Endodermal cell (in vitro differentiated cells): ENCODE data around the gene JARID2. TPM values are rescaled to one million over a fixed set of nuclear protein-coding genes. Genes with fewer than 3 reads are reported as not detected.

Experiments used
- DNase-seq: peaks from one replicate; pipeline ENCODE4 v3.0.0-alpha.2; 2017
- H3K27ac ChIP-seq: 2 replicates; pipeline ENCODE4 v1.5.1; 2013; ENCODE audit warnings: mild to moderate bottlenecking, low read depth, low read length, moderate library complexity
- H3K27me3 ChIP-seq: 2 replicates; pipeline ENCODE4 v1.6.1; 2013; ENCODE audit warnings: mild to moderate bottlenecking, low read length, moderate library complexity; ENCODE audit not compliant: insufficient read depth, control insufficient read depth, poor library complexity, severe bottlenecking
- H3K36me3 ChIP-seq: 2 replicates; pipeline ENCODE4 v1.7.0; 2013; ENCODE audit warnings: mild to moderate bottlenecking, low read length, moderate library complexity; ENCODE audit not compliant: control insufficient read depth, insufficient read depth
- H3K4me1 ChIP-seq: one replicate; pipeline ENCODE4 v1.7.0; 2013; ENCODE audit warnings: low read length; ENCODE audit not compliant: control insufficient read depth, insufficient read depth
- H3K4me3 ChIP-seq: 2 replicates; pipeline ENCODE4 v1.5.1; 2013; ENCODE audit warnings: mild to moderate bottlenecking, low read length, moderate library complexity
- H3K9ac ChIP-seq: 2 replicates; pipeline ENCODE4 v1.6.1; 2013; ENCODE audit warnings: mild to moderate bottlenecking, low read length, moderate library complexity; ENCODE audit not compliant: poor library complexity, severe bottlenecking; ENCODE audit errors: extremely low read depth
- H3K9me3 ChIP-seq: 2 replicates; pipeline ENCODE4 v1.6.1; 2013; ENCODE audit warnings: mild to moderate bottlenecking, low read length, moderate library complexity; ENCODE audit not compliant: control insufficient read depth
- H3K27ac Mint-ChIP-seq: 2 replicates; pipeline ENCODE4 v1.8.0; 2020; ENCODE audit warnings: mixed read lengths
- H3K27me3 Mint-ChIP-seq: 2 replicates; pipeline ENCODE4 v1.8.0; 2021; ENCODE audit warnings: mild to moderate bottlenecking, mixed read lengths; ENCODE audit not compliant: insufficient read depth
- H3K36me3 Mint-ChIP-seq: 2 replicates; pipeline ENCODE4 v1.8.0; 2020; ENCODE audit warnings: low read depth, mixed read lengths
- H3K4me1 Mint-ChIP-seq: 2 replicates; pipeline ENCODE4 v1.8.0; 2020; ENCODE audit warnings: mixed read lengths
- H3K4me3 Mint-ChIP-seq: 2 replicates; pipeline ENCODE4 v1.8.0; 2020; ENCODE audit warnings: mild to moderate bottlenecking, moderate library complexity, mixed read lengths
- H3K9me3 Mint-ChIP-seq: 2 replicates; pipeline ENCODE4 v1.8.0; 2020; ENCODE audit warnings: mild to moderate bottlenecking, mixed read lengths
- WGBS, 2 experiments: methylation state at CpG; one replicate each; pipeline versions ENCODE4 v1.1.5 to v1.1.7; 2013; ENCODE audit warnings: missing lambda C conversion rate in 2 of 2, mixed read lengths in 1 of 2; ENCODE audit not compliant: insufficient coverage in 1 of 2, insufficient read length in 1 of 2; 5-methylcytosine and 5-hydroxymethylcytosine counted together
- total RNA-seq, 2 donors: library from RNA; stranded (reverse); fragmentation: NEBNext Ultra II Directional in 1 of 2; extraction: Animal tissue kit (Norgen Biotek cat#: 25700) in 1 of 2; gene quantifications; 2 replicates in 1 of 2; 3 replicates in 1 of 2; pipeline ENCODE4 v1.2.1, GENCODE V29; 2021
- TF ChIP-seq, protein P1 (sequence below): fragments of 200-600 bp; sonication (generic); conservative IDR thresholded peaks from 2 replicates; pipeline ENCODE4 v1.5.0; 2021; ENCODE audit warnings: antibody characterized with exemption, mild to moderate bottlenecking

JARID2 gene
- total RNA-seq, 2 donors from 2014 or later = 42.5 to 77.0 TPM

DNA sequence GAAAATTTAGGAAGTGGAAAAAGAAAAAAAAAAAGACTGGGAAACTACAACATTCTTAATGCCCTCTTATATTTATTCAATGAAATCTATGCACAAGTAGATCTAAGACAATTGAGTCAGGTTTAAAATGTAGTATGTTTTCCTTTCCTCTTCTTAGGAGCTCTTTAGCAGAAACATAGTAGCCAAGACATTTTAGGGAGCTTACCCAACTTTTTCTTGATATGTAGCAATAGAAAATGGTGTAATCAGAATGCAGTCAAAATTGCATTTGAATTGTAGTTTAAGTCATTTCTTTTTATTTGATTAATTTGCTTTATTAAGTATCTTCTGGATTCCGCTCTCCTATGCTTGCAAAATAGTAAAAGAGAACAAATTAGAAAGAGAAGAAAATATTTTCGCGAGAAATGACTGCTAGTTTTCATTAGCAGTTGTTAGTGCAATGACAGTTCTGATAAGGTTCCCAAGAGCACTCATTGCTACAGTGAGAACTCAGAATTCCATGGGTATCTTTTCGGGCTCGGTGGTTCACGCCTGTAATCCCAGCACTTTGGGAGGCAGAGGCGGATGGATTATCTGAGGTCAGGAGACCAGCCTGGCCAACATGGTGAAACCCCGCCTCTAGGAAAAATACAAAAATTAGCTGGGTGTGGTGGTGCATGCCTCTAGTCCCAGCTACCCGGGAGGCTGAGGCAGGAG is 52.2 kb downstream of the JARID2 start:
- H3K27ac ChIP-seq = no peak overlapping the region
- H3K9me3 Mint-ChIP-seq = no peaks in the 10 kb centered on the region
- TF ChIP-seq, protein P1, sequence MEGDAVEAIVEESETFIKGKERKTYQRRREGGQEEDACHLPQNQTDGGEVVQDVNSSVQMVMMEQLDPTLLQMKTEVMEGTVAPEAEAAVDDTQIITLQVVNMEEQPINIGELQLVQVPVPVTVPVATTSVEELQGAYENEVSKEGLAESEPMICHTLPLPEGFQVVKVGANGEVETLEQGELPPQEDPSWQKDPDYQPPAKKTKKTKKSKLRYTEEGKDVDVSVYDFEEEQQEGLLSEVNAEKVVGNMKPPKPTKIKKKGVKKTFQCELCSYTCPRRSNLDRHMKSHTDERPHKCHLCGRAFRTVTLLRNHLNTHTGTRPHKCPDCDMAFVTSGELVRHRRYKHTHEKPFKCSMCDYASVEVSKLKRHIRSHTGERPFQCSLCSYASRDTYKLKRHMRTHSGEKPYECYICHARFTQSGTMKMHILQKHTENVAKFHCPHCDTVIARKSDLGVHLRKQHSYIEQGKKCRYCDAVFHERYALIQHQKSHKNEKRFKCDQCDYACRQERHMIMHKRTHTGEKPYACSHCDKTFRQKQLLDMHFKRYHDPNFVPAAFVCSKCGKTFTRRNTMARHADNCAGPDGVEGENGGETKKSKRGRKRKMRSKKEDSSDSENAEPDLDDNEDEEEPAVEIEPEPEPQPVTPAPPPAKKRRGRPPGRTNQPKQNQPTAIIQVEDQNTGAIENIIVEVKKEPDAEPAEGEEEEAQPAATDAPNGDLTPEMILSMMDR = no peak
- no peak overlapping the region for H3K4me3 Mint-ChIP-seq
- no peak overlapping the region for H3K9ac ChIP-seq
- 96 to 99% methylated on average over 8 to 9 of the region's 9 CpGs for WGBS, 2 experiments
- H3K9me3 ChIP-seq = no peaks in the 10 kb centered on the region
- no peaks in the 10 kb centered on the region for H3K27me3 Mint-ChIP-seq
- H3K4me1 Mint-ChIP-seq = peaks cover 26% of the 10 kb centered on the region
- H3K4me3 ChIP-seq = no peak overlapping the region
- DNase-seq = no peak
- peaks cover 1% of the 10 kb centered on the region for H3K4me1 ChIP-seq
- no peak overlapping the region for H3K27ac Mint-ChIP-seq
- H3K36me3 Mint-ChIP-seq = peaks cover 5% of the 10 kb centered on the region
- H3K36me3 ChIP-seq = no peaks in the 10 kb centered on the region
- H3K27me3 ChIP-seq = no peaks in the 10 kb centered on the region

DNA sequence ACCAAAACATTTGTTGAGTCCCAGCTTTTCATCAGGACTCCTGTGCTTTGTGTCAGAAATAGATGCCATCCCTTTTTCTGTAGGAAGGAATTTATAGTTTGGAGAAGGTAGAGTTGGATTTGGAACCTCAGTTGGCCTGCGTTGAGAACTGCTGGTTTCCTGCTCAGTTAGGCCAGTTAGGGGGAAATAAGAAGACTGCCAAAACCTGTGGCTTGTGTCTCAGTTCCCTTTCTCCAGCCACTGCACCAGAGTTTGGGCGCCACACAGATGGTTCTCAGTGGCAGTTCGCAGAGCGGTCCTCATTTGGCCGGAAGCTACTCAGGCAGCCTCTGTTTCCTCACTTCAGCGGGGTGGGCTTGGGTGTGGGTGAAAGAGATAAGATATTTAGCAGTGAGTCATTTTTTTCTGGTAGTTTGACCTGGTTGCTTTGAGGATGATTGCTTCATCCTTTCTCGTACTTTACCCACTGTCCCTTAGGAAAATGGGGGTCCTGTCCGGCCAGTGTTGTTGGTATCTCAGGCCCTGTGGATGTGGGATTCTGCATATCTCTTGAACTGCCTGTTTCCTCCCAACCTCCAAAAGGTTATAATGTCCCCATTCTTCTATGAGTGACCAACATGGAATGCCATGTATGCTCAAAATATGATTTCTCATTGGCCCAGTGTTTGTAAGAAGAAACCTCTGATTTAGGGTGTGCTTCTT is 53.7 kb downstream of the JARID2 start:
- Mint-ChIP-seq H3K27ac (no peak overlapping the region), H3K4me3 (no peak overlapping the region), H3K9me3 (no peaks in the 10 kb centered on the region), H3K27me3 (no peaks in the 10 kb centered on the region), H3K36me3 (peaks cover 3% of the 10 kb centered on the region), H3K4me1 (peaks cover 40% of the 10 kb centered on the region)
- Histone ChIP-seq H3K4me3 (no peak overlapping the region), H3K27ac (no peak overlapping the region), H3K9ac (no peak overlapping the region), H3K27me3 (no peaks in the 10 kb centered on the region), H3K9me3 (no peaks in the 10 kb centered on the region), H3K4me1 (peaks cover 6% of the 10 kb centered on the region), H3K36me3 (no peaks in the 10 kb centered on the region)
- no peak for DNase-seq
- TF ChIP-seq, protein P1 = no peak
- 88 to 95% methylated on average over 5 to 8 of the region's 8 CpGs for WGBS, 2 experiments

DNA sequence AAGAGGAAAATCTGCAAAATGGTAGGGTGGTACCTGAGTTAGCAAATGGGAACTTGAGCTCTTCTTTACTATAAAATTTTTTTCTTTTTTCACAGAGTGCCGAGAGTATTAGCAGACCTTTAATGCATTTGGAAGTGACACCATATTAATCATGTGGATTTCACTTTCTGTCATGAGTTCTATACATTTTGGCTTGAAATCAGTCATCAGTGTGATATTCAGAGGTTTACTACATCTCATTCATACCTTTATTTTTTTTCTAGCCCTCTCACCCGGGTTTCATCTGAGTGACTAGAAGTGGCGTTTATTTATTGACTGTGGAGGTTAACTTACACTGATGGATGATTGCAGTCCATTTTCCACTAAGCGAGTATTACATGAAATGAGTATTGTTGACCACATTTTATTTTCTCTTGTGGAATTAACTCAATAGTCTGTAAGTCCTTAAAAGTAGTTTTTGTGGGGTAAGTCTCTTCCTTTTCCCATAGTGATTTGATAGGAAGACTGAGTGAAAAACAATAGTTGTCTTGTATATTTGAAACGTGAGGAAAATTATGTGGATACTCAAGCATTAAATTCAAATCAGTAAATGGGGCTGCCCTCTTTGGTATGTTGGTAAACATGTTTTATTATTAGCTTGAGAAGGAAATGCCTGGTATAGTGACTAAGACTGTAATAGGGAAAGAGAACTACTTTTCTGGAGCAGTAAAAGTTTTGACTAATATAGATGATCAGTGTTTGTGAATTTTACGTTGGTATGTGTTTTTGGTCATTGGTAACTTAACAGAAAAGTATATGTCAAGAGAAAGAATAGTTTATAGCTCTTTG is 55.5 kb downstream of the JARID2 start:
- Histone ChIP-seq H3K9ac (no peak overlapping the region), H3K27me3 (no peaks in the 10 kb centered on the region), H3K27ac (no peak overlapping the region), H3K36me3 (no peaks in the 10 kb centered on the region), H3K4me3 (no peak overlapping the region), H3K4me1 (peaks cover 12% of the 10 kb centered on the region), H3K9me3 (no peaks in the 10 kb centered on the region)
- Mint-ChIP-seq H3K36me3 (peaks cover 3% of the 10 kb centered on the region), H3K27ac (no peak overlapping the region), H3K9me3 (no peaks in the 10 kb centered on the region), H3K4me1 (peaks cover 53% of the 10 kb centered on the region), H3K27me3 (no peaks in the 10 kb centered on the region), H3K4me3 (no peak overlapping the region)
- no peak for DNase-seq
- TF ChIP-seq, protein P1 = no peak
- 93 to 100% methylated on average over 2 to 6 of the region's 6 CpGs for WGBS, 2 experiments
